Left lung (tissue), 10 donors: ENCODE data around the gene FOSL1. TPM values are rescaled to one million over a fixed set of nuclear protein-coding genes. Genes with fewer than 3 reads are reported as not detected.
A peak's percentile ranks its signal among the peaks of the same experiment; 100 is the strongest.

Experiments used
- ATAC-seq: fragments of 200-7000 bp; cut with Tn5 transposase; one replicate; pipeline ENCODE4 v1.9.1; 2020; ENCODE audit warnings: moderate library complexity
- DNase-seq, 4 donors: peaks; one replicate each; pipeline ENCODE4 v3.0.0-alpha.2; 2013 to 2020
- H3K27ac ChIP-seq, 2 donors: fragments of 200-600 bp; sonication (generic) in 1 of 2; one replicate each; pipeline versions ENCODE4 v1.5.0 to v1.8.0; 2020 to 2021
- H3K27me3 ChIP-seq, 2 donors: fragments of 200-600 bp; sonication (generic) in 1 of 2; one replicate each; pipeline versions ENCODE4 v1.5.0 to v1.8.0; 2020 to 2021
- H3K36me3 ChIP-seq, 2 donors: fragments of 200-600 bp; sonication (generic) in 1 of 2; one replicate each; pipeline versions ENCODE4 v1.5.0 to v1.8.0; 2020 to 2021
- H3K4me1 ChIP-seq, 2 donors: fragments of 200-600 bp; one replicate each; pipeline ENCODE4 v1.8.0; 2021
- H3K4me3 ChIP-seq, 2 donors: fragments of 200-600 bp; sonication (generic) in 1 of 2; one replicate each; pipeline versions ENCODE4 v1.5.0 to v1.8.0; 2020 to 2021; ENCODE audit warnings: mild to moderate bottlenecking in 1 of 2
- H3K9me3 ChIP-seq, 2 donors: fragments of 200-600 bp; sonication (generic) in 1 of 2; one replicate each; pipeline versions ENCODE4 v1.5.0 to v1.8.0; 2020 to 2021
- CTCF ChIP-seq, 2 donors: fragments of 200-600 bp; sonication (generic) in 1 of 2; IDR thresholded peaks; one replicate each; pipeline versions ENCODE4 v1.5.0 to v1.8.0; 2021; ENCODE audit warnings: antibody characterized with exemption in 2 of 2
- intact Hi-C, 2 donors: fragments of 100-400 bp; cut with DNase I; formaldehyde crosslinking; loops; one replicate each; pipeline versions ENCODE4 v1.11.2 to v1.14.2; 2022
- polyA plus RNA-seq, 6 donors: library from polyadenylated mRNA; unstranded; fragments of 120-200 nt; gene quantifications; one replicate each; pipeline ENCODE4 v1.2.1, GENCODE V29; 2013; ENCODE audit not compliant: insufficient read length in 6 of 6
- total RNA-seq, 2 donors: library from RNA; stranded (reverse); fragmentation: NEBNext Ultra II Directional; extraction: Animal tissue kit (Norgen Biotek cat#: 25700); gene quantifications; one replicate each; pipeline ENCODE4 v1.2.1, GENCODE V29; 2021
- donor health status: DM: no; HTN: yes; CAD: no.
- donor health status: DM: no; HTN: no; CAD: no.

The FOSL1 gene
- total and polyA plus RNA-seq, 8 donors = 0.17 to 16.3 (median 0.22) TPM; not detected in 2

- peak overlapping the region; percentile 43 to 70 for H3K4me3 ChIP-seq
- peaks cover 0 to 7% of the 10 kb centered on the region in 2 donors for H3K27me3 ChIP-seq
- peaks cover 0 to 20% of the 10 kb centered on the region in 2 donors for H3K36me3 ChIP-seq
- intact Hi-C loops = no loop called here
- H3K9me3 ChIP-seq = no peaks in the 10 kb centered on the region
- peaks cover 9 to 63% of the 10 kb centered on the region in 2 donors for H3K4me1 ChIP-seq
- H3K27ac ChIP-seq = peak overlapping the region in 1 of 2 donors; percentile 89
- no peak for TF ChIP-seq CTCF (IDR thresholded peaks at IDR 0.05)
- DNase-seq (peak in 1 of 4 donors; percentile 10), ATAC-seq (no peak)
Measured at GRCh38 chr11:65898656-65899355, 1.4 kb downstream of the FOSL1 start.

- peaks cover 0 to 7% of the 10 kb centered on the region in 2 donors for H3K27me3 ChIP-seq
- peaks cover 0 to 27% of the 10 kb centered on the region in 2 donors for H3K36me3 ChIP-seq
- ATAC-seq (no peak), DNase-seq (no peak)
- no peaks in the 10 kb centered on the region for H3K9me3 ChIP-seq
- H3K4me3 ChIP-seq = no peak overlapping the region
- H3K27ac ChIP-seq = no peak overlapping the region
- peaks cover 9 to 80% of the 10 kb centered on the region in 2 donors for H3K4me1 ChIP-seq
- TF ChIP-seq CTCF (IDR thresholded peaks at IDR 0.05) = no peak
- intact Hi-C loops = no loop called here
Measured at GRCh38 chr11:65897020-65897471, 3.1 kb downstream of the FOSL1 start.

GRCh38 chr11:65896034-65896999 lies 3.9 kb downstream of the FOSL1 start:
- ATAC-seq = no peak
- H3K4me1 ChIP-seq = peaks cover 14 to 88% of the 10 kb centered on the region in 2 donors

GRCh38 chr11:65895482-65895981 lies 4.7 kb downstream of the FOSL1 start:
- Histone ChIP-seq H3K27ac (no peak overlapping the region), H3K9me3 (no peaks in the 10 kb centered on the region), H3K36me3 (peaks cover 0 to 30% of the 10 kb centered on the region in 2 donors), H3K4me1 (peaks cover 14 to 92% of the 10 kb centered on the region in 2 donors), H3K27me3 (peaks cover 0 to 7% of the 10 kb centered on the region in 2 donors), H3K4me3 (no peak overlapping the region)
- DNase-seq = peak in 1 of 4 donors; percentile 20
- intact Hi-C loops = no loop called here
- no peak for ATAC-seq
- TF ChIP-seq CTCF (IDR thresholded peaks at IDR 0.05) = no peak

More at GRCh38 chr11:65896034-65896999, 3.9 kb downstream of the FOSL1 start:
- Histone ChIP-seq H3K4me3 (no peak overlapping the region), H3K27me3 (peaks cover 0 to 7% of the 10 kb centered on the region in 2 donors), H3K36me3 (peaks cover 0 to 30% of the 10 kb centered on the region in 2 donors), H3K27ac (no peak overlapping the region), H3K9me3 (no peaks in the 10 kb centered on the region)
- DNase-seq = peak in 1 of 4 donors; percentile 66
- no peak for TF ChIP-seq CTCF (IDR thresholded peaks at IDR 0.05)
- intact Hi-C loops = no loop called here
